ENCODE results near the gene SPG11. TPM values are rescaled to one million over a fixed set of nuclear protein-coding genes. Genes with fewer than 3 reads are reported as not detected.
"Not testable (repeated sequence)": the region's sequence is repeated elsewhere in the genome, so short reads cannot be mapped to it uniquely, and the experiment has no call there.

SPG11 gene
- total RNA-seq, 2 donors from 2014 or later: 60.2 to 61.6 TPM

GRCh38 chr15:44694416-44694815, 31.0 kb upstream of the SPG11 start:
- Mint-ChIP-seq H3K27me3 (ENCODE audit: insufficient read depth) (peaks cover 4% of the 10 kb centered on the region), H3K4me1 (peaks cover 3% of the 10 kb centered on the region), H3K36me3 (ENCODE audit: low read depth) (no peaks in the 10 kb centered on the region), H3K9me3 (peaks cover 2% of the 10 kb centered on the region), H3K4me3 (no peak overlapping the region), H3K27ac (no peak overlapping the region)
- DNase-seq: no peak
- Histone ChIP-seq H3K36me3 (ENCODE audit: control insufficient read depth, insufficient read depth, low read length) (no peaks in the 10 kb centered on the region), H3K9me3 (ENCODE audit: control insufficient read depth, low read length) (no peaks in the 10 kb centered on the region), H3K4me3 (ENCODE audit: low read length) (no peak overlapping the region), H3K9ac (ENCODE audit: extremely low read depth, low read length, poor library complexity, severe bottlenecking) (no peak overlapping the region), H3K27me3 (ENCODE audit: control insufficient read depth, insufficient read depth, low read length, poor library complexity, severe bottlenecking) (no peaks in the 10 kb centered on the region), H3K4me1 (ENCODE audit: control insufficient read depth, insufficient read depth, low read length) (no peaks in the 10 kb centered on the region), H3K27ac (ENCODE audit: low read depth, low read length) (no peak overlapping the region)
- no peak for TF ChIP-seq CTCF (conservative IDR thresholded peaks at IDR 0.05)
- WGBS, 2 experiments (ENCODE audit: insufficient coverage in 1 of 2, insufficient read length in 1 of 2): 91 to 94% methylated on average over 2 to 4 of the region's 4 CpGs

- peaks cover 7% of the 10 kb centered on the region for H3K27me3 Mint-ChIP-seq (ENCODE audit: insufficient read depth)
- Histone ChIP-seq H3K27me3 (ENCODE audit: control insufficient read depth, insufficient read depth, low read length, poor library complexity, severe bottlenecking) (no peaks in the 10 kb centered on the region), H3K9me3 (ENCODE audit: control insufficient read depth, low read length) (no peaks in the 10 kb centered on the region), H3K4me3 (ENCODE audit: low read length) (no peak overlapping the region), H3K27ac (ENCODE audit: low read depth, low read length) (no peak overlapping the region), H3K36me3 (ENCODE audit: control insufficient read depth, insufficient read depth, low read length) (no peaks in the 10 kb centered on the region), H3K9ac (ENCODE audit: extremely low read depth, low read length, poor library complexity, severe bottlenecking) (no peak overlapping the region), H3K4me1 (ENCODE audit: control insufficient read depth, insufficient read depth, low read length) (no peaks in the 10 kb centered on the region)
- H3K4me1 Mint-ChIP-seq: peaks cover 3% of the 10 kb centered on the region
- 91 to 100% methylated on average over 1 of the region's 1 CpG for WGBS, 2 experiments (ENCODE audit: insufficient coverage in 1 of 2, insufficient read length in 1 of 2)
- no peak for TF ChIP-seq CTCF (conservative IDR thresholded peaks at IDR 0.05)
- H3K27ac Mint-ChIP-seq: no peak overlapping the region
- peaks cover 18% of the 10 kb centered on the region for H3K9me3 Mint-ChIP-seq
- no peak for DNase-seq
- no peaks in the 10 kb centered on the region for H3K36me3 Mint-ChIP-seq (ENCODE audit: low read depth)
- no peak overlapping the region for H3K4me3 Mint-ChIP-seq
Observed at GRCh38 chr15:44692659-44693058, 29.2 kb upstream of the SPG11 start.

GRCh38 chr15:44690245-44690644, 26.8 kb upstream of the SPG11 start:
- not testable (repeated sequence) for H3K4me3 Mint-ChIP-seq; H3K27me3 Mint-ChIP-seq (ENCODE audit: insufficient read depth)
- 50 to 81% methylated on average over 1 of the region's 1 CpG for WGBS, 2 experiments (ENCODE audit: insufficient coverage in 1 of 2, insufficient read length in 1 of 2)

GRCh38 chr15:44689318-44689717, 25.9 kb upstream of the SPG11 start:
- H3K9me3 ChIP-seq (ENCODE audit: control insufficient read depth, low read length); H3K4me1 Mint-ChIP-seq; H3K36me3 ChIP-seq (ENCODE audit: control insufficient read depth, insufficient read depth, low read length); H3K4me3 ChIP-seq (ENCODE audit: low read length); H3K27me3 Mint-ChIP-seq (ENCODE audit: insufficient read depth); H3K27ac Mint-ChIP-seq; H3K4me3 Mint-ChIP-seq; H3K9ac ChIP-seq (ENCODE audit: extremely low read depth, low read length, poor library complexity, severe bottlenecking); DNase-seq; H3K27me3 ChIP-seq (ENCODE audit: control insufficient read depth, insufficient read depth, low read length, poor library complexity, severe bottlenecking); H3K27ac ChIP-seq (ENCODE audit: low read depth, low read length); H3K4me1 ChIP-seq (ENCODE audit: control insufficient read depth, insufficient read depth, low read length); H3K36me3 Mint-ChIP-seq (ENCODE audit: low read depth): not testable (repeated sequence)
- peaks cover 38% of the 10 kb centered on the region for H3K9me3 Mint-ChIP-seq
- 80 to 88% methylated on average over 2 of the region's 2 CpGs for WGBS, 2 experiments (ENCODE audit: insufficient coverage in 1 of 2, insufficient read length in 1 of 2)

More at GRCh38 chr15:44690245-44690644, 26.8 kb upstream of the SPG11 start:
- H3K4me1 Mint-ChIP-seq; H3K9ac ChIP-seq (ENCODE audit: extremely low read depth, low read length, poor library complexity, severe bottlenecking); H3K4me3 ChIP-seq (ENCODE audit: low read length); H3K4me1 ChIP-seq (ENCODE audit: control insufficient read depth, insufficient read depth, low read length); H3K27ac Mint-ChIP-seq; DNase-seq; H3K27ac ChIP-seq (ENCODE audit: low read depth, low read length); H3K36me3 ChIP-seq (ENCODE audit: control insufficient read depth, insufficient read depth, low read length); H3K9me3 ChIP-seq (ENCODE audit: control insufficient read depth, low read length); H3K36me3 Mint-ChIP-seq (ENCODE audit: low read depth); H3K27me3 ChIP-seq (ENCODE audit: control insufficient read depth, insufficient read depth, low read length, poor library complexity, severe bottlenecking): not testable (repeated sequence)
- H3K9me3 Mint-ChIP-seq: peaks cover 34% of the 10 kb centered on the region

GRCh38 chr15:44682809-44683682, 19.6 kb upstream of the SPG11 start:
- not testable (repeated sequence) for H3K9ac ChIP-seq (ENCODE audit: extremely low read depth, low read length, poor library complexity, severe bottlenecking)
- peaks cover 11% of the 10 kb centered on the region for H3K27me3 Mint-ChIP-seq (ENCODE audit: insufficient read depth)

More at GRCh38 chr15:44682809-44683682, 19.6 kb upstream of the SPG11 start:
- 51 to 59% methylated on average over 5 to 8 of the region's 8 CpGs for WGBS, 2 experiments (ENCODE audit: insufficient coverage in 1 of 2, insufficient read length in 1 of 2)
- Mint-ChIP-seq H3K27ac (peak overlapping the region; percentile 78), H3K9me3 (peaks cover 29% of the 10 kb centered on the region), H3K4me3 (peak overlapping the region; percentile 30), H3K4me1 (peaks cover 28% of the 10 kb centered on the region)
- H3K36me3 ChIP-seq (ENCODE audit: control insufficient read depth, insufficient read depth, low read length); H3K36me3 Mint-ChIP-seq (ENCODE audit: low read depth); H3K4me1 ChIP-seq (ENCODE audit: control insufficient read depth, insufficient read depth, low read length); H3K4me3 ChIP-seq (ENCODE audit: low read length); H3K9me3 ChIP-seq (ENCODE audit: control insufficient read depth, low read length); H3K27ac ChIP-seq (ENCODE audit: low read depth, low read length); H3K27me3 ChIP-seq (ENCODE audit: control insufficient read depth, insufficient read depth, low read length, poor library complexity, severe bottlenecking): not testable (repeated sequence)
- DNase-seq: peak; percentile 92
